Karpas-422 (cell line): ENCODE results near the gene CPM. TPM values are rescaled to one million over a fixed set of nuclear protein-coding genes. Genes with fewer than 3 reads are reported as not detected.

Experiments used
- DNase-seq: peaks from one replicate; pipeline ENCODE4 v3.0.0-alpha.2; 2015
- H2AFZ ChIP-seq: fragments of 200-600 bp; sonication (generic); 2 replicates; pipeline ENCODE4 v1.6.1; 2014; ENCODE audit warnings: antibody characterized with exemption, low read length, mixed read lengths
- H3K27ac ChIP-seq: fragments of 200-600 bp; sonication (generic); 2 replicates; pipeline ENCODE4 v1.5.1; 2014; ENCODE audit warnings: mild to moderate bottlenecking, low read length, moderate library complexity
- H3K27me3 ChIP-seq: fragments of 200-600 bp; sonication (generic); 2 replicates; pipeline ENCODE4 v1.6.1; 2014; ENCODE audit warnings: low read length, mixed read lengths
- H3K36me3 ChIP-seq: fragments of 200-600 bp; sonication (generic); 2 replicates; pipeline ENCODE4 v1.6.1; 2014; ENCODE audit warnings: low read length, mixed read lengths; ENCODE audit not compliant: insufficient read depth
- H3K4me1 ChIP-seq: fragments of 200-600 bp; sonication (generic); 2 replicates; pipeline ENCODE4 v1.6.1; 2014; ENCODE audit warnings: mild to moderate bottlenecking, low read length, mixed read lengths
- H3K4me2 ChIP-seq: fragments of 200-600 bp; sonication (generic); 2 replicates; pipeline ENCODE4 v1.6.1; 2014; ENCODE audit warnings: low read length, low read depth, mild to moderate bottlenecking; ENCODE audit not compliant: poor library complexity, severe bottlenecking
- H3K4me3 ChIP-seq: fragments of 200-600 bp; sonication (generic); 2 replicates; pipeline ENCODE4 v1.5.1; 2014; ENCODE audit warnings: mild to moderate bottlenecking, antibody characterized with exemption, low read length, mixed read lengths
- H3K79me2 ChIP-seq: fragments of 200-600 bp; sonication (generic); 2 replicates; pipeline ENCODE4 v1.6.1; 2014; ENCODE audit warnings: mild to moderate bottlenecking, low read length, mixed read lengths
- H3K9ac ChIP-seq: fragments of 200-600 bp; sonication (generic); 2 replicates; pipeline ENCODE4 v1.6.0; 2014; ENCODE audit warnings: low read length
- H3K9me2 ChIP-seq: fragments of 200-600 bp; sonication (generic), shearing (Covaris generic); replicated peaks from 2 replicates; pipeline ENCODE4 v1.6.0; 2014; ENCODE audit warnings: mild to moderate bottlenecking, low read length, moderate library complexity; ENCODE audit not compliant: insufficient read depth
- H3K9me3 ChIP-seq: fragments of 300-700, 200-600 bp; sonication (generic); 2 replicates; pipeline ENCODE4 v1.6.1; 2014; ENCODE audit warnings: low read length, mixed read lengths
- H4K20me1 ChIP-seq: fragments of 200-600 bp; sonication (generic); 2 replicates; pipeline ENCODE4 v1.6.1; 2014; ENCODE audit warnings: mild to moderate bottlenecking, antibody characterized with exemption, low read length, low read depth; ENCODE audit not compliant: insufficient read depth
- total RNA-seq: library from RNA; depleted of rRNA; stranded (reverse); fragments of >200 nt; shearing (Covaris generic); gene quantifications from 2 replicates; pipeline ENCODE4 v1.2.3, GENCODE V29; 2014; ENCODE audit warnings: low replicate concordance

Gene CPM
- total RNA-seq, 1 experiment from 2014 or later: not detected

- H3K9me2 ChIP-seq: no peaks in the 10 kb centered on the region
- H3K9ac ChIP-seq: no peak overlapping the region
- H3K36me3 ChIP-seq: no peaks in the 10 kb centered on the region
- DNase-seq: no peak
- H3K9me3 ChIP-seq: no peaks in the 10 kb centered on the region
- H3K79me2 ChIP-seq: no peaks in the 10 kb centered on the region
- H3K27me3 ChIP-seq: no peaks in the 10 kb centered on the region
- H3K4me1 ChIP-seq: no peaks in the 10 kb centered on the region
- H3K4me2 ChIP-seq: no peak overlapping the region
- H2AFZ ChIP-seq: no peak overlapping the region
- H3K4me3 ChIP-seq: no peak overlapping the region
- H4K20me1 ChIP-seq: no peaks in the 10 kb centered on the region
- H3K27ac ChIP-seq: no peak overlapping the region
These were observed 77.2 kb downstream of the CPM start for GRCh38 chr12:68855771-68856170.

GRCh38 chr12:68855111-68855510, 77.9 kb downstream of the CPM start:
- no peak for DNase-seq
- no peaks in the 10 kb centered on the region for H3K9me2 ChIP-seq
- no peaks in the 10 kb centered on the region for H3K79me2 ChIP-seq
- H3K4me1 ChIP-seq: no peaks in the 10 kb centered on the region
- no peaks in the 10 kb centered on the region for H3K9me3 ChIP-seq
- no peak overlapping the region for H3K9ac ChIP-seq
- H2AFZ ChIP-seq: no peak overlapping the region
- H3K36me3 ChIP-seq: no peaks in the 10 kb centered on the region
- H3K4me2 ChIP-seq: no peak overlapping the region
- H3K4me3 ChIP-seq: no peak overlapping the region
- no peak overlapping the region for H3K27ac ChIP-seq
- no peaks in the 10 kb centered on the region for H4K20me1 ChIP-seq
- no peaks in the 10 kb centered on the region for H3K27me3 ChIP-seq

GRCh38 chr12:68854554-68854953, 78.4 kb downstream of the CPM start:
- Histone ChIP-seq H4K20me1 (no peaks in the 10 kb centered on the region), H3K27me3 (no peaks in the 10 kb centered on the region), H3K27ac (no peak overlapping the region), H3K79me2 (no peaks in the 10 kb centered on the region), H3K4me2 (no peak overlapping the region), H3K4me3 (no peak overlapping the region), H3K9ac (no peak overlapping the region), H3K36me3 (no peaks in the 10 kb centered on the region), H3K9me3 (no peaks in the 10 kb centered on the region), H3K9me2 (no peaks in the 10 kb centered on the region), H3K4me1 (no peaks in the 10 kb centered on the region), H2AFZ (no peak overlapping the region)
- DNase-seq: no peak

GRCh38 chr12:68854078-68854468, 78.9 kb downstream of the CPM start:
- Histone ChIP-seq H3K4me1 (no peaks in the 10 kb centered on the region), H3K9me2 (no peaks in the 10 kb centered on the region), H3K79me2 (no peaks in the 10 kb centered on the region), H4K20me1 (no peaks in the 10 kb centered on the region), H3K9me3 (no peaks in the 10 kb centered on the region), H2AFZ (no peak overlapping the region), H3K4me3 (no peak overlapping the region), H3K4me2 (no peak overlapping the region), H3K27ac (no peak overlapping the region), H3K27me3 (no peaks in the 10 kb centered on the region), H3K9ac (no peak overlapping the region), H3K36me3 (no peaks in the 10 kb centered on the region)
- DNase-seq: no peak

GRCh38 chr12:68853396-68854077, 79.4 kb downstream of the CPM start:
- H3K36me3 ChIP-seq: no peaks in the 10 kb centered on the region
- no peak for DNase-seq
- H3K4me2 ChIP-seq: no peak overlapping the region
- H2AFZ ChIP-seq: no peak overlapping the region
- no peaks in the 10 kb centered on the region for H4K20me1 ChIP-seq
- H3K27ac ChIP-seq: no peak overlapping the region
- H3K79me2 ChIP-seq: no peaks in the 10 kb centered on the region
- no peaks in the 10 kb centered on the region for H3K9me3 ChIP-seq
- H3K4me1 ChIP-seq: no peaks in the 10 kb centered on the region
- H3K27me3 ChIP-seq: no peaks in the 10 kb centered on the region
- H3K4me3 ChIP-seq: no peak overlapping the region
- no peak overlapping the region for H3K9ac ChIP-seq
- no peaks in the 10 kb centered on the region for H3K9me2 ChIP-seq

- Histone ChIP-seq H3K4me3 (no peak overlapping the region), H3K79me2 (no peaks in the 10 kb centered on the region), H3K4me2 (no peak overlapping the region), H2AFZ (no peak overlapping the region), H3K4me1 (no peaks in the 10 kb centered on the region), H3K27me3 (no peaks in the 10 kb centered on the region), H3K27ac (no peak overlapping the region), H3K36me3 (no peaks in the 10 kb centered on the region), H3K9me3 (no peaks in the 10 kb centered on the region), H4K20me1 (no peaks in the 10 kb centered on the region), H3K9ac (no peak overlapping the region), H3K9me2 (no peaks in the 10 kb centered on the region)
- no peak for DNase-seq
These were observed 81.2 kb downstream of the CPM start for GRCh38 chr12:68851592-68852306.

- Histone ChIP-seq H3K4me2 (no peak overlapping the region), H3K27ac (no peak overlapping the region), H4K20me1 (0 out of 2 replicates have a peak, but pooled peaks cover under 1% of the 10 kb centered on the region), H3K9me2 (no peaks in the 10 kb centered on the region), H3K9ac (no peak overlapping the region), H3K4me3 (no peak overlapping the region), H3K36me3 (no peaks in the 10 kb centered on the region), H3K4me1 (no peaks in the 10 kb centered on the region), H3K9me3 (no peaks in the 10 kb centered on the region), H3K27me3 (no peaks in the 10 kb centered on the region), H2AFZ (no peak overlapping the region), H3K79me2 (no peaks in the 10 kb centered on the region)
- DNase-seq: no peak
These were observed 82.6 kb downstream of the CPM start for GRCh38 chr12:68850390-68850789.

- H3K4me3 ChIP-seq: no peak overlapping the region
- H2AFZ ChIP-seq: no peak overlapping the region
- H3K4me1 ChIP-seq: peaks cover 5% of the 10 kb centered on the region
These were observed 86.2 kb downstream of the CPM start for GRCh38 chr12:68846811-68847210.

More at GRCh38 chr12:68846811-68847210, 86.2 kb downstream of the CPM start:
- Histone ChIP-seq H3K9me2 (no peaks in the 10 kb centered on the region), H3K9me3 (no peaks in the 10 kb centered on the region), H3K27ac (no peak overlapping the region), H3K9ac (no peak overlapping the region), H3K36me3 (peaks cover under 1% of the 10 kb centered on the region; the same call in 1 of the 2 replicates), H3K27me3 (no peaks in the 10 kb centered on the region), H4K20me1 (peaks cover 6% of the 10 kb centered on the region; the same call in 1 of the 2 replicates), H3K79me2 (no peaks in the 10 kb centered on the region), H3K4me2 (no peak overlapping the region)
- no peak for DNase-seq
